MM.1S (cell line): ENCODE data around the gene ZCCHC12.
A peak's percentile ranks its signal among the peaks of the same experiment; 100 is the strongest.

Experiments
- DNase-seq: peaks from one replicate; pipeline ENCODE4 v3.0.0-alpha.2; 2015
- H2AFZ ChIP-seq: fragments of 300-600 bp; sonication (generic); 2 replicates; pipeline ENCODE4 v1.6.0; 2016; ENCODE audit warnings: antibody characterized with exemption, low read length
- H3F3A ChIP-seq: fragments of 300-600 bp; sonication (generic); 2 replicates; pipeline ENCODE4 v1.6.1; 2016; ENCODE audit warnings: mild to moderate bottlenecking, antibody characterized with exemption, low read length, moderate library complexity, mixed read lengths; ENCODE audit not compliant: insufficient read depth
- H3K27ac ChIP-seq: fragments of 300-600 bp; sonication (generic); 2 replicates; pipeline ENCODE4 v1.5.1; 2016; ENCODE audit warnings: mild to moderate bottlenecking, low read length
- H3K27me3 ChIP-seq: fragments of 300-600 bp; sonication (generic); replicated peaks from 2 replicates; pipeline ENCODE4 v1.6.0; 2016; ENCODE audit warnings: low read length; ENCODE audit not compliant: insufficient read depth
- H3K36me3 ChIP-seq: fragments of 300-600 bp; sonication (generic); replicated peaks from 2 replicates; pipeline ENCODE4 v1.6.1; 2016; ENCODE audit warnings: mild to moderate bottlenecking, low read length, mixed read lengths; ENCODE audit not compliant: insufficient read depth
- H3K4me1 ChIP-seq: fragments of 300-600 bp; sonication (generic); 2 replicates; pipeline ENCODE4 v1.6.1; 2016; ENCODE audit warnings: low read length, mixed read lengths
- H3K4me2 ChIP-seq: fragments of 300-600 bp; sonication (generic); 2 replicates; pipeline ENCODE4 v1.6.0; 2016; ENCODE audit warnings: low read depth, low read length
- H3K4me3 ChIP-seq: fragments of 300-600 bp; sonication (generic); 2 replicates; pipeline ENCODE4 v1.5.1; 2016; ENCODE audit warnings: low read length, mixed read lengths
- H3K79me2 ChIP-seq: fragments of 300-600 bp; sonication (generic); 2 replicates; pipeline ENCODE4 v1.6.1; 2016; ENCODE audit warnings: mixed run types, low read length, mixed read lengths
- H3K9ac ChIP-seq: fragments of 300-600 bp; sonication (generic); 2 replicates; pipeline ENCODE4 v1.6.1; 2016; ENCODE audit warnings: low read length, mixed read lengths
- H3K9me2 ChIP-seq: fragments of 300-600 bp; sonication (generic); replicated peaks from 2 replicates; pipeline ENCODE4 v1.6.1; 2016; ENCODE audit warnings: mild to moderate bottlenecking, low read length, mixed read lengths; ENCODE audit not compliant: insufficient read depth
- H3K9me3 ChIP-seq: fragments of 300-600 bp; sonication (generic); replicated peaks from 2 replicates; pipeline ENCODE4 v1.6.1; 2016; ENCODE audit warnings: mild to moderate bottlenecking, low read length, mixed read lengths; ENCODE audit not compliant: insufficient read depth
- H4K20me1 ChIP-seq: fragments of 300-600 bp; sonication (generic); 2 replicates; pipeline ENCODE4 v1.6.1; 2016; ENCODE audit warnings: mild to moderate bottlenecking, low read length, moderate library complexity, mixed read lengths; ENCODE audit not compliant: insufficient read depth
- CTCF ChIP-seq: fragments of 300-600 bp; sonication (generic); IDR thresholded peaks from 2 replicates; pipeline ENCODE4 v1.5.1; 2016; ENCODE audit warnings: antibody characterized with exemption, low read length, mixed read lengths
- EZH2 ChIP-seq: fragments of 300-600 bp; sonication (generic); optimal IDR thresholded peaks from 2 replicates; pipeline ENCODE3; 2017; ENCODE audit warnings: low read depth, mild to moderate bottlenecking, antibody characterized with exemption, low read length, mixed read lengths
- EZH2phosphoT487 ChIP-seq: fragments of 300-600 bp; sonication (generic); IDR thresholded peaks from 2 replicates; pipeline ENCODE4 v1.6.1; 2018; ENCODE audit warnings: antibody characterized with exemption, low read length

The ZCCHC12 gene

GRCh38 chrX:118823263-118824172 is at the start of gene ZCCHC12:
ZCCHC12 (plus strand) TSS chrX:118823824; CDS start chrX:118825245, 1,421 bp downstream.
- TF ChIP-seq CTCF = no peak
- no peak for TF ChIP-seq EZH2
- TF ChIP-seq EZH2phosphoT487 = no peak
- H3K79me2 ChIP-seq = no peaks in the 10 kb centered on the region
- no peaks in the 10 kb centered on the region for H3K27me3 ChIP-seq
- no peaks in the 10 kb centered on the region for H3K36me3 ChIP-seq
- H3K9me3 ChIP-seq = no peaks in the 10 kb centered on the region
- peak within 1 kb of the TSS; percentile 53 for H2AFZ ChIP-seq
- H3K9me2 ChIP-seq = no peaks in the 10 kb centered on the region
- H3K9ac ChIP-seq = no peak within 1 kb of the TSS
- H3K27ac ChIP-seq = no peak within 1 kb of the TSS
- H3F3A ChIP-seq = no peaks in the 10 kb centered on the region
- H3K4me2 ChIP-seq = peak within 1 kb of the TSS; percentile 60; the same call in 1 of the 2 replicates
- H4K20me1 ChIP-seq = no peaks in the 10 kb centered on the region
- H3K4me3 ChIP-seq = peak within 1 kb of the TSS; percentile 34; the same call in 1 of the 2 replicates
- peak; percentile 61 for DNase-seq
- no peaks in the 10 kb centered on the region for H3K4me1 ChIP-seq

- H3K27ac ChIP-seq = no peak overlapping the region
- no peaks in the 10 kb centered on the region for H3K9me3 ChIP-seq
- no peaks in the 10 kb centered on the region for H3K36me3 ChIP-seq
- H2AFZ ChIP-seq = no peak overlapping the region
- no peaks in the 10 kb centered on the region for H3K79me2 ChIP-seq
- no peaks in the 10 kb centered on the region for H4K20me1 ChIP-seq
- no peak for DNase-seq
- no peaks in the 10 kb centered on the region for H3F3A ChIP-seq
- no peaks in the 10 kb centered on the region for H3K4me1 ChIP-seq
- H3K4me2 ChIP-seq = no peak overlapping the region
- no peak overlapping the region for H3K4me3 ChIP-seq
- no peak overlapping the region for H3K9ac ChIP-seq
- TF ChIP-seq EZH2 (no peak), CTCF (no peak), EZH2phosphoT487 (no peak)
- H3K27me3 ChIP-seq = no peaks in the 10 kb centered on the region
- no peaks in the 10 kb centered on the region for H3K9me2 ChIP-seq
These were observed 44.0 kb upstream of the ZCCHC12 start for GRCh38 chrX:118779581-118779980.

DNA sequence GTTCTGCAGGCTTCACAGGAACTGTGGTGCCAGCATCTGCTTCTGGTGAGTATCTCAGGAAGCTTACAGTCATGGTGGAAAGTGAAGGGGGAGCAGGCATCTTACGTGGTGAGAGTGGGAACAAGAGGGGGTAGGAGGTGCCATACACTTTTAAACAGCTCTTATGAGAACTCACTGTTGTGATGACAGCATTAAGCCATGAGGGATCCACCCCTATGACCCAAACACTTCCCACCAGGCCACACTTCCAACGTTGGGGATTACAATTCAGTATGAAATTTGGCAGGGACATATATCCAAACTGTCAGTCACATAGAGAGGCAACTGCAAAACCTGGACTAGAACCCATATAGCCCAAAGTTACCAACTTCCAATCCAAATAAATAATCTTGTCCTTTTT is 43.1 kb upstream of the ZCCHC12 start:
- H3K9me3 ChIP-seq = no peaks in the 10 kb centered on the region
- H3F3A ChIP-seq = no peaks in the 10 kb centered on the region
- TF ChIP-seq CTCF (no peak), EZH2 (no peak), EZH2phosphoT487 (no peak)
- no peak overlapping the region for H3K9ac ChIP-seq
- H3K4me1 ChIP-seq = no peaks in the 10 kb centered on the region
- no peak for DNase-seq
- H3K4me2 ChIP-seq = no peak overlapping the region
- H3K27ac ChIP-seq = no peak overlapping the region
- H3K9me2 ChIP-seq = no peaks in the 10 kb centered on the region
- no peaks in the 10 kb centered on the region for H3K27me3 ChIP-seq
- H3K79me2 ChIP-seq = no peaks in the 10 kb centered on the region
- H3K36me3 ChIP-seq = no peaks in the 10 kb centered on the region
- H4K20me1 ChIP-seq = no peaks in the 10 kb centered on the region
- H3K4me3 ChIP-seq = no peak overlapping the region
- H2AFZ ChIP-seq = no peak overlapping the region
